Neutrophil (primary cell): ENCODE data around the gene COL11A2.

Experiments used
- H3K27ac ChIP-seq: fragments of 200-600 bp; sonication (generic); 2 replicates; pipeline ENCODE4 v1.5.1; 2016; ENCODE audit warnings: mild to moderate bottlenecking, moderate library complexity
- H3K27me3 ChIP-seq: fragments of 200-600 bp; sonication (generic); 2 replicates; pipeline ENCODE4 v1.6.0; 2016; ENCODE audit warnings: mild to moderate bottlenecking
- H3K36me3 ChIP-seq: fragments of 200-600 bp; sonication (generic); 2 replicates; pipeline ENCODE4 v1.5.1; 2017
- H3K4me1 ChIP-seq, 2 experiments: fragments of 200-600 bp in 1 of 2; sonication (generic) in 1 of 2; 1 replicate in 1 of 2; 2 replicates in 1 of 2; pipeline versions ENCODE4 v1.5.1 to v1.6.1; 2013 to 2016; ENCODE audit warnings: low read depth in 1 of 2, low read length in 1 of 2, mild to moderate bottlenecking in 1 of 2, moderate library complexity in 1 of 2; ENCODE audit not compliant: control insufficient read depth in 1 of 2, insufficient read depth in 1 of 2
- H3K4me3 ChIP-seq, 2 experiments: fragments of 200-600 bp in 1 of 2; sonication (generic) in 1 of 2; 1 replicate in 1 of 2; 2 replicates in 1 of 2; pipeline ENCODE4 v1.5.1; 2013 to 2016; ENCODE audit warnings: low read depth in 1 of 2, low read length in 1 of 2, mild to moderate bottlenecking in 1 of 2, moderate library complexity in 1 of 2
- H3K9me3 ChIP-seq: fragments of 200-600 bp; sonication (generic); 2 replicates; pipeline ENCODE4 v1.5.1; 2016
- TF ChIP-seq, protein P1 (sequence below): fragments of 200-600 bp; sonication (generic); IDR thresholded peaks from 2 replicates; pipeline ENCODE4 v1.5.1; 2016; ENCODE audit warnings: antibody characterized with exemption

Gene COL11A2

DNA sequence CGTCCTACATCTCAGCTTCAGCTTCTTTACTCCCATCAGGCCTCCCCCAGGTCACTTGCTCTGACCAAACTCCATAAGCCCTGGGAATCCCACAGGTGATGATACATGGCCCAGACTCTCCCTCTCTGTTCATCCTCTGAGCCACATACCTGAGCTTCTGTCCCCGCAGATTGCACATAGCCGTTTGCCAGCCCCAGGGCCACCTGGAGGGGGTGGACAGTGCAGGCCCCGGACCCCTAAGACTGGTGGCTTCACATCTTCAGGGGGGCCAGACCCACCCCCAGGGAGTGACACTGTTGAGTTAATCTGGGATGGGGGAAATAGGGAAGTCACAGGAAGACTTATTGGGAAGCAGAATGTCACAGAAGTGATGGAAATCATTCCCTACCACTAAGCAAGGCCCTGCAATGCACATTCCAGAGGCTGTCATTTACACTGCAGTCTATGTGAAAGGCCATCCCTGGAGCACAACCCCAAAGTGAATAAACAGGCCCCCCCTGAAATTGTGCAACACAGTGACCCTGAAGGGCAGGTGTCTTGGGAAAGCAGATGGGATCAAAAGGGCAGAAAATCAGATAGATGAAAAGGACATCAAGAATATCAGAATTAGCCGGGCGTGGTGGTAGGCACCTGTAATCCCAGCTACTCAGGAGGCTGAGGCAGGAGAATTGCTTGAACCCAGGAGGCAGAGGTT, 6.0 kb upstream of the COL11A2 start:
- Histone ChIP-seq H3K9me3 (no peaks in the 10 kb centered on the region), H3K27me3 (peaks cover 12% of the 10 kb centered on the region), H3K27ac (peak overlapping the region; percentile 38), H3K4me3 (no peak overlapping the region), H3K36me3 (peaks cover 65% of the 10 kb centered on the region), H3K4me1 (peaks cover 28 to 31% of the 10 kb centered on the region in 2 experiments)
- TF ChIP-seq, protein P1, sequence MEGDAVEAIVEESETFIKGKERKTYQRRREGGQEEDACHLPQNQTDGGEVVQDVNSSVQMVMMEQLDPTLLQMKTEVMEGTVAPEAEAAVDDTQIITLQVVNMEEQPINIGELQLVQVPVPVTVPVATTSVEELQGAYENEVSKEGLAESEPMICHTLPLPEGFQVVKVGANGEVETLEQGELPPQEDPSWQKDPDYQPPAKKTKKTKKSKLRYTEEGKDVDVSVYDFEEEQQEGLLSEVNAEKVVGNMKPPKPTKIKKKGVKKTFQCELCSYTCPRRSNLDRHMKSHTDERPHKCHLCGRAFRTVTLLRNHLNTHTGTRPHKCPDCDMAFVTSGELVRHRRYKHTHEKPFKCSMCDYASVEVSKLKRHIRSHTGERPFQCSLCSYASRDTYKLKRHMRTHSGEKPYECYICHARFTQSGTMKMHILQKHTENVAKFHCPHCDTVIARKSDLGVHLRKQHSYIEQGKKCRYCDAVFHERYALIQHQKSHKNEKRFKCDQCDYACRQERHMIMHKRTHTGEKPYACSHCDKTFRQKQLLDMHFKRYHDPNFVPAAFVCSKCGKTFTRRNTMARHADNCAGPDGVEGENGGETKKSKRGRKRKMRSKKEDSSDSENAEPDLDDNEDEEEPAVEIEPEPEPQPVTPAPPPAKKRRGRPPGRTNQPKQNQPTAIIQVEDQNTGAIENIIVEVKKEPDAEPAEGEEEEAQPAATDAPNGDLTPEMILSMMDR: no peak

DNA sequence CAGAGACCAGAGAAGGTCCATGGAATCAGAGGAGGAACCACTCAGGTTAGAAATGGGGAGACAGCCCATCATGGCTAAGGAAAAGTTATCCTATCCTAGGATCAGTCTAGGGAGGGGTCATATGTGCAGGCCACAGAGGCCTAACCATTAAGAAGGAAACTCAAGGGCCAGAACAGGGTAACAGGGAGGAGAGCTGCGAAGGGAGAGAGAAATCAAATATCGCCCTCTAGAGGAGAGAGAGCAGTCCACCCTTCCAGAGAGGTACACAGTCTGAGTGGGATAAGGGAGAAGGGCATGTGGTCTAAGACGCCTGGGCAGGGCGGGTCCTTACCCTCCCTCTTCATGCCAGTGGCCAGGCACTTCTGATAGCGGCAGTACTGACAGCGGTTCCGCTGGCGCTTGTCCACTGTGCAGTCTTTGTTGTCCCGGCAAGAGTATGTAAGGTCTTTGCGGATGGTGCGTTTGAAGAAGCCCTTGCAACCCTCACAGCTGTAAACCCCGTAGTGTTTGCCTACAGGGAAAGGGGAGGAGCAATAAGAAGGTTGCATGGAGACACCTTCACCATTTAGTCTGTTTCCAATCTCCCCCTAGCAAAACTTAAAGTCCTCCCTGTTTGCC, 5.3 kb upstream of the COL11A2 start:
- H3K36me3 ChIP-seq: peaks cover 57% of the 10 kb centered on the region
- TF ChIP-seq, protein P1: peak; percentile 50
- H3K4me1 ChIP-seq: peaks cover 31 to 39% of the 10 kb centered on the region in 2 experiments
- no peaks in the 10 kb centered on the region for H3K9me3 ChIP-seq
- no peak overlapping the region for H3K4me3 ChIP-seq
- H3K27ac ChIP-seq: peak overlapping the region; percentile 38
- peaks cover 19% of the 10 kb centered on the region for H3K27me3 ChIP-seq

DNA sequence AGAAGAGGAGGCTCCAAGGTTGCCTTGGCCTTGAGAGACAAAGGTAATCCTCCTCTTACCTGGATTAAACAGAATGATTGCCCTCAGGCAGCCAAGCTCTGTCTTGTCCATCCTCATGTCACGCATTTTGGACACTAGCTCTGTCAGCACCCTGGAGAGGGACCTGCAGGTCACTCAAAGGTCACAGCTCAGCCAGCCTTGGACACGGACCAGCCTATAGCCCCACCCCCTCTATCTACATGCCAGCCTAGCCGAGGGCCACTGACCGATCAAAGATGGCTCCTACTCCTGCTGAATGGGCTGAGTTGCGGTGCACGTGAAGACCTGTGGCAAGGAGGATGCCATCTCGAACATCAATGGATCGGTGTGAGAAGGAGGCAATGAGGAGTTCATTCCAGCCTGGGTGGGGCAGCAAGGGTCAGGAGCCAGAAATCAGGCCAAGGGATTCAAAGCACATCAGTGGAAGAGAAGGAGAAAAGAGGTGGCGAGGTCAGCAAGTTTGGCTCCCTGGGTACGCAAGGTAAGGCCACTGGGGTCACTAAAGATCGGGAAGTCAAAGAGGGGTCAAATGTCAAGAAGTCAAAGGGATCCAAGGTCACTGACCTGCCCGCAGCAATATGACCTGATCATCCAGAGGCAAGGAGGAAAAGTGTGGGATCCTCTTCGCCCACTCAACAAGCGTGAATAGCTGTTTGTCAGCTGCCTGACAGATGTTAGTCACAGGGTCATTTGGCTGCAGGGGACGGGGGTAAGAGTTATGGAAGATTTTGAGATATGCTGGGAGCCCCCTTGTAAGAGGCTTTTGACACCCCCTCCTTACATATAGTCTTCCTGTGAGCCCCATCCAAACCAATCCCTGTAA, 3.3 kb upstream of the COL11A2 start:
- no peak overlapping the region for H3K4me3 ChIP-seq
- TF ChIP-seq, protein P1: no peak
- no peak overlapping the region for H3K27ac ChIP-seq
- peaks cover 17 to 28% of the 10 kb centered on the region in 2 experiments for H3K4me1 ChIP-seq
- peaks cover 48% of the 10 kb centered on the region for H3K36me3 ChIP-seq
- H3K9me3 ChIP-seq: no peaks in the 10 kb centered on the region
- H3K27me3 ChIP-seq: peaks cover 39% of the 10 kb centered on the region

DNA sequence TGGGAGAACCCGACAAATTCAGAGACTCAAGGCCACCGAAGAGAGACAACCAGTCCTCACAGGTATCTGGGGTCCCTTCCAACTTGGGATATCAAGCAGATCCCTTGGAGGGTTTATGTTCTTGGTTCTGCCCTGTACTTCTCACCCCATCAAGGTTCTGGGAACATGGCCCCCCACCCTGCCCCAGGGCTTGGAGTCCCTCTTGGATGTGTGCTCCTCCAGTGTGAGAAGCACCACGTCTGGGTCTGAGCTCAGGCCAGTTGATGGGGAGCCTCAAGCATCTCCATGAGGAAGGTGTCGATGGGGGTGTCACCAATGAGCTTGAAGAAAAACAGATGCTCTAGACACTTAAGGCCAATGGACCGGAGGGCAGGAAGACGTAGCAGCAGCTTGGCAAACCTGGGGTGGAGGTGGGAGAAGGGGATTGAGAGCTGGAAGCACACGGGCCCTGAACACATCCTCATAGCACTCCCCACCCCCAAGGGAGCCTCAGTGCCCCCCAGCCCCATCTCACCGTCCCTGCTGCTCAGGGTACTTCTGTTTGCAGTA, 2.2 kb upstream of the COL11A2 start:
- H3K4me1 ChIP-seq: peaks cover 13 to 21% of the 10 kb centered on the region in 2 experiments
- H3K36me3 ChIP-seq: peaks cover 48% of the 10 kb centered on the region
- no peak overlapping the region for H3K4me3 ChIP-seq
- TF ChIP-seq, protein P1: no peak
- H3K9me3 ChIP-seq: no peaks in the 10 kb centered on the region
- H3K27ac ChIP-seq: no peak overlapping the region
- H3K27me3 ChIP-seq: peaks cover 50% of the 10 kb centered on the region

DNA sequence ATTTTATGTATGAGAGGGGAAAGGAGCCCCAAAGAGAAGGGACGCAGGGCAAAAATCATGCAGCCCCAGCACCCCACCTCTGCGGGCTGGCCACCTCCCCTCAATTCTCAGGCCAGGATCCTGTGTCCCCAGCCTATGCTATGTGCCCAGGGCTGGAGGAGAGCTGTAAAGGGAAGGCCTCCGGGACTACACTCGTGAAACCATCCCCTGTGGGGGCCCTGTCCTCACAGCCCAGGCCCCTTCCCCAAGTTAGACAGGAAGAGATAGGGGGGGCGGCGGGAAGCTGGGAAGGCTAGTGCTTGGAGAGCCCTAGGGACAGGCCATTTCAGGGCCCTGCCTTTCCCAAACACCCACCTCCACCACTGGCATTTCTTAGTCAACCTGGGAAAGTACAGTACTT, 1.4 kb upstream of the COL11A2 start:
- TF ChIP-seq, protein P1: no peak
- Histone ChIP-seq H3K9me3 (no peaks in the 10 kb centered on the region), H3K4me1 (peaks cover 9 to 14% of the 10 kb centered on the region in 2 experiments), H3K36me3 (peaks cover 48% of the 10 kb centered on the region), H3K27me3 (peaks cover 59% of the 10 kb centered on the region), H3K4me3 (no peak overlapping the region), H3K27ac (no peak overlapping the region)
